ENCODE measurements around the gene OR10G8.

The OR10G8 gene

DNA sequence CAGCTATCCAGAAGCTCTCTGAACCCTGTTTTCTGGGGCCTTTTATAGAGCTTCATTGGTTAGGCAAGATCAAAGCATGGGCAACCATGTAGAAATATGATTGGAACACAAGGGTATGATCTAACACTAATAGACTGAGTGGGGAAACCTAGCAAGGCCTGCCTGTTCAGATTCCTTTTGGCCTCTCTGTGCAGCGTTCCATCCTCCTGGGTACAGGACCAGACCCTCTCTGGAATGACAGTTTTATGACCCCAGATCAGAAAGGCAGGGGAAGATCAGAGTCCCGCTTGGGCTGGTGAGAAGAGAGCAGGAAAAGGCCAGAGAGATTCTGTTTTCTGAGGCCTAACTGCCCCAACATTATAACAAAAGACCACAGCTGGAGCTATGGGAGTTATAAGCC lies 52.0 kb downstream of the OR10G8 start:
- no peak for DNase-seq

DNA sequence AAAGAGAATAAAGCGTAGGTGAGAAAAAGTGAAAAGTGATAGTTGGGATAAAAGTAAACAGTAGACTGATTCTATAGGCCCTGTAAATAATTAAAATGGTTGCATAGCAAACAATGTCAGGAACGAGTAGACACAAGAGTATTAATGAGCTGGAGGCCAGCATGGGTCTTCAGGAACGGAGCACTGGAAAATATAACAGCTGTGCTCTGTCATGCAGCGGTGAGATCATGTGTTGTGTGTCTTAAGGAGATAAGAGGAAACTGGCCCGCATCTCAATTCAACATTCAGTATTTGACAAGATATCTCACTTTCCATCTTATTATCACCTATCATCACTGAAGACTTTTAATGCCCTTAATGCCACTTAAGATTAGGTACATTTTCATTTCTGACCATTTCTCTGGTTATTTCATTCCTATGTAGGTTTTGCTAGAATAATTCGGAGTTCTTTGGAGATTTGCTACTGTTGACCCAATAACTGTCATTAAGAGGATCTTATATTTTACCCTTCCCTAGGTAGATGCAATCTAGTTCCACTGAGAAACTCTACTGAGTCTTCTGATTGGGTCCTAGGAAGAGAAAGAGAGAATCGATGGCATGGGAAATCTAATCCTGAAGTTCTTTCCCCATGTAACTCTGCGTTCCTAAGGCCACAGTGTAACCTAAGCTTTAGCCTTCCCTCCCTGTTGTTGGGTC lies 53.2 kb downstream of the OR10G8 start:
- DNase-seq: no peak
